ENCODE data around the gene TMEM63A. TPM values are rescaled to one million over a fixed set of nuclear protein-coding genes. Genes with fewer than 3 reads are reported as not detected.

Gene TMEM63A
- total RNA-seq, 6 experiments from 2014 or later = 32.1 to 81.5 (median 44.9) TPM

- peaks cover 0 to 13% (median 4%) of the 10 kb centered on the region in 4 donors for H3K4me1 ChIP-seq
- ATAC-seq (no peak), DNase-seq (peak in 1 of 3 donors; percentile 44)
- H3K4me3 ChIP-seq = no peak overlapping the region
- H3K36me3 ChIP-seq = no peaks in the 10 kb centered on the region
- 84% methylated on average over 13 of the region's 19 CpGs for WGBS (ENCODE audit: insufficient coverage, low coverage, low lambda C conversion rate, missing lambda C conversion rate)
- no peaks in the 10 kb centered on the region for H3K27me3 ChIP-seq
- peak overlapping the region; percentile 38 to 51 (median 41) for H3K27ac ChIP-seq
- intact Hi-C loops (cut with DNase I) = no loop called here
- TF ChIP-seq CTCF (IDR thresholded peaks at IDR 0.05) (no peak), POLR2A (IDR thresholded peaks at IDR 0.05) (no peak)
- H3K9me3 ChIP-seq = no peaks in the 10 kb centered on the region
Measured at GRCh38 chr1:225897595-225898514, 15.7 kb upstream of the TMEM63A start.

- TF ChIP-seq POLR2A (IDR thresholded peaks at IDR 0.05) = peak; percentile 48
- TF ChIP-seq CTCF (IDR thresholded peaks at IDR 0.05) = peak in 1 of 4 donors; percentile 4
- intact Hi-C loops (cut with DNase I) = no loop called here
Measured at GRCh38 chr1:225896937-225897549, 14.9 kb upstream of the TMEM63A start.

GRCh38 chr1:225896494-225896893 lies 14.3 kb upstream of the TMEM63A start:
- peak overlapping the region in 2 of 3 donors; percentile 38 to 41 for H3K27ac ChIP-seq
- no peak overlapping the region for H3K4me3 ChIP-seq
- no peaks in the 10 kb centered on the region for H3K9me3 ChIP-seq

More at GRCh38 chr1:225896937-225897549, 14.9 kb upstream of the TMEM63A start:
- H3K36me3 ChIP-seq = no peaks in the 10 kb centered on the region
- H3K9me3 ChIP-seq = no peaks in the 10 kb centered on the region
- WGBS (ENCODE audit: insufficient coverage, low coverage, low lambda C conversion rate, missing lambda C conversion rate) = 21% methylated on average over 7 of the region's 7 CpGs
- peak; percentile 77 to 90 (median 86) for DNase-seq
- no peak overlapping the region for H3K4me3 ChIP-seq
- peaks cover 0 to 14% (median 4%) of the 10 kb centered on the region in 4 donors for H3K4me1 ChIP-seq
- no peaks in the 10 kb centered on the region for H3K27me3 ChIP-seq
- peak overlapping the region; percentile 38 to 51 (median 41) for H3K27ac ChIP-seq
- ATAC-seq = peak; percentile 95 to 98 (median 98)

GRCh38 chr1:225892307-225892706 lies 10.1 kb upstream of the TMEM63A start:
- peak overlapping the region in 1 of 3 donors; percentile 84 for H3K27ac ChIP-seq

More at GRCh38 chr1:225896494-225896893, 14.3 kb upstream of the TMEM63A start:
- no peaks in the 10 kb centered on the region for H3K36me3 ChIP-seq
- DNase-seq = no peak
- no peaks in the 10 kb centered on the region for H3K27me3 ChIP-seq
- WGBS (ENCODE audit: insufficient coverage, low coverage, low lambda C conversion rate, missing lambda C conversion rate) = 57% methylated on average over 5 of the region's 5 CpGs
- peaks cover 0 to 19% (median 5%) of the 10 kb centered on the region in 4 donors for H3K4me1 ChIP-seq
- TF ChIP-seq CTCF (IDR thresholded peaks at IDR 0.05) (no peak), POLR2A (IDR thresholded peaks at IDR 0.05) (no peak)
- intact Hi-C loops (cut with DNase I) = no loop called here
- ATAC-seq = no peak

More at GRCh38 chr1:225892307-225892706, 10.1 kb upstream of the TMEM63A start:
- Histone ChIP-seq H3K27me3 (no peaks in the 10 kb centered on the region), H3K4me3 (no peak overlapping the region), H3K36me3 (no peaks in the 10 kb centered on the region), H3K9me3 (no peaks in the 10 kb centered on the region), H3K4me1 (peaks cover 0 to 47% (median 19%) of the 10 kb centered on the region in 4 donors)
- intact Hi-C loops (cut with DNase I) = no loop called here
- whole genome bisulfite sequencing (ENCODE audit: insufficient coverage, low coverage, low lambda C conversion rate, missing lambda C conversion rate) = 76% methylated on average over 5 of the region's 6 CpGs
- ATAC-seq (no peak), DNase-seq (peak in 1 of 3 donors; percentile 21)
- TF ChIP-seq CTCF (IDR thresholded peaks at IDR 0.05) (no peak), POLR2A (IDR thresholded peaks at IDR 0.05) (no peak)
